ENCODE measurements around the gene IFNK. TPM values are rescaled to one million over a fixed set of nuclear protein-coding genes. Genes with fewer than 3 reads are reported as not detected.
"Not testable (repeated sequence)": the region's sequence is repeated elsewhere in the genome, so short reads cannot be mapped to it uniquely, and the experiment has no call there.

Gene IFNK
- total and polyA plus RNA-seq, 9 donors, result 0.16 to 0.22 TPM; not detected in 7

DNA sequence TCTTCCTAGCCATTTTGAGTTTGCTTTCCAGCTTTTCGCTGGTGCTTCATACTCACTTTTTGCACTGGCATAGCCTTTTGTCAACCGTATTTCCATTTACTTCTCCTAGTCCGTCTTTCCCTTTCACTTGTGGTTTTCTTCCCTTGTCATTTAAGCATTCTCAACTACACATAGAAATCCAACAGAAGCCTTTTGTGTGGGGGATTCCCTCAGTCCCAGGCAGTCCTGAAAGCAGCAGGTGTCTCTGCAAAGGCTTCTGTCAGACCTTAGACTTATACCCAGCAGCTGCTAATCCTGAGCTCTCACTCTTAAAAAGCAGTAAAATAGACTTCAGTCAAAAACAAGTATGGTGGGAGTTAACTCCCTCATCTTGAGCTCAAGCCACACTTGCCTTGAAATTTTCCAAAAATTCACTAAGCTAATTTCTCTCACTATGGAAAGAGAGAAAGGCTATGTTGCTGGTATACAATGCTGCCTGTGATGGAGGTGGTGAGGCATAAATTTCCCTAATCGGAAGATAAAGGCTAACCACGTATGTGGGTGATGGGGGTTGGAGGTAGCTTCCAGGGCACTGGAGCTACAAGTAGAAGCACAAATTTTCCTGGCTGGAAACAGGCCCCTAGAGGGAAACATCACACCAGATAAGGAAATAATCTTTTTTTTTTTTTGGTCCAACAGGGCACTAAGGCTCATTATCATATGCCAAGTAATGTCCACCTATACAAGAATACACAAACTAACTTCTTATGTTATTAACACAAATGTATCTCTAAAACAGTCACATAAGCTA lies 34.8 kb upstream of the IFNK start:
- Histone ChIP-seq H3K4me3 (ENCODE audit: low read length) (no peak overlapping the region), H3K27me3 (ENCODE audit: control insufficient read depth, insufficient read depth, low read length) (no peaks in the 10 kb centered on the region), H3K4me1 (ENCODE audit: control insufficient read depth, insufficient read depth, low read length) (no peaks in the 10 kb centered on the region), H3K36me3 (ENCODE audit: control insufficient read depth, insufficient read depth, low read length) (no peaks in the 10 kb centered on the region), H3K27ac (ENCODE audit: low read length) (peak overlapping the region; percentile 7), H3K9me3 (replicated peaks; ENCODE audit: control insufficient read depth, low read depth, low read length) (no peaks in the 10 kb centered on the region)
- 82% methylated on average over 4 of the region's 5 CpGs for WGBS (ENCODE audit: insufficient coverage)
- peak; percentile 27 for DNase-seq

DNA sequence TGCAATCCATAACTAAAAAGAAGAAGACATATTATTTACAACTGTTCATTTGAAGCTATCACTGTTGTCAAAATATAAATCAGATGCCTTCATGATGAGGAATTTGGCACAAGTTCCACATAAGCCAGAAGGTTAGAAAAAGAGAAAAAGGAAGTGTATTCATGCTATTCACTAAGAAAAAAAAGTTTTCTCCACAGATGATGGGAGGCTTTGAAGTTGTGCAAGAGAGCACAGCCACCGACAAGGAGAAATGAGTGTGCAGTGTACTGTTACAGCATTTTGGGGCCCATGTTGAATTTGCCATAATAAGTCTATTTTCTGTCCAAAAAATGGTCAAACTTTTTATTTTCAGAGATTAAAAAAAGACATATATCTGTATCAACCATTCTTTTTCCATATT lies 32.9 kb upstream of the IFNK start:
- no CpG with 5 or more reads among the region's 1 CpG for WGBS (ENCODE audit: insufficient coverage)
- Histone ChIP-seq H3K36me3 (ENCODE audit: control insufficient read depth, insufficient read depth, low read length) (no peaks in the 10 kb centered on the region), H3K4me1 (ENCODE audit: control insufficient read depth, insufficient read depth, low read length) (no peaks in the 10 kb centered on the region), H3K9me3 (replicated peaks; ENCODE audit: control insufficient read depth, low read depth, low read length) (no peaks in the 10 kb centered on the region), H3K27ac (ENCODE audit: low read length) (no peak overlapping the region), H3K27me3 (ENCODE audit: control insufficient read depth, insufficient read depth, low read length) (no peaks in the 10 kb centered on the region), H3K4me3 (ENCODE audit: low read length) (no peak overlapping the region)
- DNase-seq, result peak; percentile 39

DNA sequence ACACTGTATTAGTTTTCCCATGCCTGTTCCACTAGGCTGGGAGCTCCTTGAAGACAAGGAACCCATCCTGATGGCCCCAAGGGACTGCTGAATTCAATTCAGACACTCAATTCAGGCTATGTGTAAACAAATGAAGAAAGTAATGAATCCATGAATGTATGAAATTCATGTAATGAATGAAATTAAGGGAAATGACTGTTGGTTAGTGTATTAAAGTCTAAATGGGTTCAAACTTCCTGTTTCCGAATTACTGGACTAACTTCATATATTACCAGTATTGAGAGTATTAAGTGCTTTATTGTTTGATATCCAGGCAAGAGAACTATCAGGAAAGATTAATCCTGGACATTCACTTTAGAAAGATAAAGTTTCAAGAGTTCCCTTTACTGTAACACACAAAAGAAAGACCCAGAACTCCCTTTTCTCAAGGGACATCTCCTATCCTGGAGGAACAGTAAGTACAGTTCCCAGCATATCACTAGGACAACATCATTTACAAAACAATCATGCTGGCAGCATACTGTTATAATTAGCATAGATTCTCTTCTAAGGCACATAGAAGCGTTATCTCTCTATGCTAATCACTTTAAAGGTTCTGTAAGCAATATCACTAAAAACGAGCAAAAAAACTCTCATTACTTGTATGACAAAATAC lies 28.5 kb upstream of the IFNK start:
- Histone ChIP-seq H3K9me3 (replicated peaks; ENCODE audit: control insufficient read depth, low read depth, low read length) (no peaks in the 10 kb centered on the region), H3K4me3 (ENCODE audit: low read length) (no peak overlapping the region), H3K36me3 (ENCODE audit: control insufficient read depth, insufficient read depth, low read length) (no peaks in the 10 kb centered on the region), H3K27me3 (ENCODE audit: control insufficient read depth, insufficient read depth, low read length) (no peaks in the 10 kb centered on the region), H3K4me1 (ENCODE audit: control insufficient read depth, insufficient read depth, low read length) (no peaks in the 10 kb centered on the region), H3K27ac (ENCODE audit: low read length) (no peak overlapping the region)
- DNase-seq, result no peak
- no CpG with 5 or more reads among the region's 3 CpGs for WGBS (ENCODE audit: insufficient coverage)

DNA sequence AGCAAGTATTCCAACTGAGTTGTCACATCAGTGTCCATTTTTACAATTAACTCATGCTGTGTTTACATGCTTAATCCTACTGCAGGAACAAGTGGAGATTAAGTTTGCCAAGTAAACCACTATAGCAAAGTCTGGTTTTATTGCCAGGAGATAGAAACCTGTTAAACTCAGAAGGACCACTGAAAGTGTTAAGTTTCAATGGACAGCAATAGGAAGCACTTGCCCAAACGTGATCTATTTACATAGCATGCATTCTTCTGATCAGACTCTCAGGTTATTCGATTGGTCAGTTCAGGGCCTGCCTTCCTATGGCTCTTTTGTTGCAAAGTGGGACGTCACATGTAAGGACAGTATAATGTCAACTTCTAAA lies 28.0 kb upstream of the IFNK start:
- Histone ChIP-seq H3K9me3 (replicated peaks; ENCODE audit: control insufficient read depth, low read depth, low read length) (no peaks in the 10 kb centered on the region), H3K36me3 (ENCODE audit: control insufficient read depth, insufficient read depth, low read length) (no peaks in the 10 kb centered on the region), H3K4me1 (ENCODE audit: control insufficient read depth, insufficient read depth, low read length) (no peaks in the 10 kb centered on the region), H3K27me3 (ENCODE audit: control insufficient read depth, insufficient read depth, low read length) (no peaks in the 10 kb centered on the region), H3K27ac (ENCODE audit: low read length) (no peak overlapping the region), H3K4me3 (ENCODE audit: low read length) (no peak overlapping the region)
- DNase-seq, result no peak
- WGBS (ENCODE audit: insufficient coverage), result 33% methylated on average over 1 of the region's 3 CpGs

DNA sequence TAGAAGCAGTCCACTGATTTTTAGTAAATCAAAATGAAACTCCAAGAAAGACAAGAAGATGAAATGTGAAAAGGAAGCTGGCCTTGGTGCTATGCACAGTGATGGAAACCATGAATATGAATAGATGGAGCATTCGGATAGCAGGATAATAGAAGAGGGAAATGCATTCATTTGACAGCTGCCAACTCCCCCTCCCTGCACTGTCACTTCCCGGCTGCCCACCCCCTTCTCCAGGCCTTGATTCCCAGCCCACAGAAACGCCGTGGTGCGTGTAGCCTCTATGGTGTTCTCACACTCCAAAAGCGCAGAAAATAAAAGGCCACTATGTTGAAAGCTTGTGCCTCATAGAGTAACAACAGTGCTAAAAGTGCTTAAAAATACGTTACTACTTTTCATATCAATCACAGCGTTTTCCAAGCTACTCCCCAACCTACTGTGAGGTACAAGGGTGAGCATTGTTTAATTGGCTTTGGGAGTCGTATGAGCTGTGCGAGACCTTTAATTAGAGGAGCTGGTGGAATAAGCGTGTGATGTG lies 26.1 kb upstream of the IFNK start:
- WGBS (ENCODE audit: insufficient coverage), result 60% methylated on average over 7 of the region's 11 CpGs
- no peaks in the 10 kb centered on the region for H3K36me3 ChIP-seq (ENCODE audit: control insufficient read depth, insufficient read depth, low read length)
- H3K4me1 ChIP-seq (ENCODE audit: control insufficient read depth, insufficient read depth, low read length), result no peaks in the 10 kb centered on the region
- no peaks in the 10 kb centered on the region for H3K27me3 ChIP-seq (ENCODE audit: control insufficient read depth, insufficient read depth, low read length)
- H3K9me3 ChIP-seq (replicated peaks; ENCODE audit: control insufficient read depth, low read depth, low read length), result no peaks in the 10 kb centered on the region
- H3K27ac ChIP-seq (ENCODE audit: low read length), result no peak overlapping the region
- DNase-seq, result peak; percentile 13
- H3K4me3 ChIP-seq (ENCODE audit: low read length), result no peak overlapping the region

DNA sequence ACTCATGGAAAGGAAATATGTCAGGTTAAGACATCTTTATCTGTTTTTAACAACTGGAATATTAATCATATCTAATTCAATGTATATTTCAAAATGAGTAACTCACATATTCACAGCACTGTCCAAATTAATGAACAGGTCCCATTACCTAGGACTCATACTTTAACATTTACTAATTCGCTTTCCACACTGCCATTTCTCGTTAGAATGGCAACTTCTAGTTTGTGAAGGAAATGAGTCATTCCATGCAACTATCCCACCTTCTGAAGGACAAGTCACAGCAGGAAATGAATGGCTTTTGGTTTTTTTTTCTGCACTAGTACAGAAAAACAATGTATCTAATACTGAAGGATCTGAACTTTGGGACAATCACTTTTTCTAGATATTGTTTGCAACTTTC lies 24.6 kb upstream of the IFNK start:
- WGBS (ENCODE audit: insufficient coverage), result no CpG with 5 or more reads among the region's 2 CpGs
- Histone ChIP-seq H3K27me3 (ENCODE audit: control insufficient read depth, insufficient read depth, low read length) (no peaks in the 10 kb centered on the region), H3K36me3 (ENCODE audit: control insufficient read depth, insufficient read depth, low read length) (no peaks in the 10 kb centered on the region), H3K4me1 (ENCODE audit: control insufficient read depth, insufficient read depth, low read length) (no peaks in the 10 kb centered on the region), H3K4me3 (ENCODE audit: low read length) (no peak overlapping the region), H3K27ac (ENCODE audit: low read length) (no peak overlapping the region), H3K9me3 (replicated peaks; ENCODE audit: control insufficient read depth, low read depth, low read length) (no peaks in the 10 kb centered on the region)
- peak; percentile 14 for DNase-seq

DNA sequence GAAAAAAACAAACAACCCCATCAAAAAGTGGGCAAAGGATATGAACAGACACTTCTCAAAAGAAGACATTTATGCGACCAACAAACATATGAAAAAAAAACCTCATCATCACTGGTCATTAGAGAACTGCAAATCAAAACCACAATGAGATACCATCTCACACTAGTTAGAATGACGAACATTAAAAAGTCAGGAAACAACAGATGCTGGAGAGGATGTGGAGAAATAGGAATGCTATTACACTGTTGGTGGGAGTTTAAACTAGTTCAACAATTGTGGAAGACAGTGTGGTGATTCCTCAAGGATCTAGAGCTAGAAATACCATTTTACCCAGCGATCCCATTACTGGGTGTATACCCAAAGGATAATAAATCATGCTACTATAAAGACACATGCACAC lies 23.2 kb upstream of the IFNK start:
- H3K4me1 ChIP-seq (ENCODE audit: control insufficient read depth, insufficient read depth, low read length); H3K36me3 ChIP-seq (ENCODE audit: control insufficient read depth, insufficient read depth, low read length); H3K4me3 ChIP-seq (ENCODE audit: low read length); H3K27ac ChIP-seq (ENCODE audit: low read length); DNase-seq; H3K9me3 ChIP-seq (replicated peaks; ENCODE audit: control insufficient read depth, low read depth, low read length); H3K27me3 ChIP-seq (ENCODE audit: control insufficient read depth, insufficient read depth, low read length): not testable (repeated sequence)
- WGBS (ENCODE audit: insufficient coverage), result no CpG with 5 or more reads among the region's 3 CpGs

DNA sequence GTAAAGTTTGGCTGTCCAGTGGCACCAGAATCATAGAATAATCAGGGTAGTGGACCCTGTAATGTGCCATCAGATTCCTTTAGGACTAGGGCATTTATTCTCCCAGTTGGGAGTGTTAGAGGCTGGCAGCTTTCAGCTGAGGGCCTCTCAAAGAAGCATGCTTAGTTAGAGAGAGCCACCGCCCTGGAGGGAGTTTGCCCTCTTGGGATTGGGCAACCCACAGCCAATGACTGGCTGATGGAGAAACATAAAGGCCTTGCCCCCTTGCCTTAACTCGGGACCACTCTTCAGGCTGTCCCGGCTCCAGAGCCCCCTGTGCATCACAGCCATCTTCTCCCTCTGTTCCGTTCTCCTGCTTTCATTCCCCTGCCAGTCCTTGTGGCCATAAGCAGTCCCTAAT lies 20.5 kb upstream of the IFNK start:
- WGBS (ENCODE audit: insufficient coverage), result 65% methylated on average over 4 of the region's 4 CpGs
- H3K27ac ChIP-seq (ENCODE audit: low read length), result no peak overlapping the region
- no peak for DNase-seq
- no peak overlapping the region for H3K4me3 ChIP-seq (ENCODE audit: low read length)
- no peaks in the 10 kb centered on the region for H3K4me1 ChIP-seq (ENCODE audit: control insufficient read depth, insufficient read depth, low read length)
- no peaks in the 10 kb centered on the region for H3K36me3 ChIP-seq (ENCODE audit: control insufficient read depth, insufficient read depth, low read length)
- no peaks in the 10 kb centered on the region for H3K27me3 ChIP-seq (ENCODE audit: control insufficient read depth, insufficient read depth, low read length)
- peaks cover 5% of the 10 kb centered on the region for H3K9me3 ChIP-seq (replicated peaks; ENCODE audit: control insufficient read depth, low read depth, low read length)

DNA sequence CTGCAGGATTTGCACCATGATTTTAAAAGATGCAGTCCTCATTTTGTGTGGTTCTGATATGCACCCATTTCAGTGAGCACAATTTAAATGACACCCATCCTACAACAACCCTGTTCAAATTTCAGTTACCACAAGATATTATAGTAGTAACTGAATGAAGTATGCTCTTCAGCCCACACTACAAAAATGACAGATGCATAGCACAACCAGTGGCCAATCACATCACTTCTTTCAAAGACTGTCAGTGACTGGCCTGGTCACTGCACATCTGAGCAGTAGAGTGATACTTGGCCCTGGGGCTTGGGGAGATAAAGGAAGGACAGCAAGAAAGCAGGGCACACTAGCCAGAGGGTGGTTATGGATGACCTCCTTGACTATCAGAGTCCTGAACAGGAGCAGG lies 19.8 kb upstream of the IFNK start:
- DNase-seq, result no peak
- Histone ChIP-seq H3K4me3 (ENCODE audit: low read length) (no peak overlapping the region), H3K27me3 (ENCODE audit: control insufficient read depth, insufficient read depth, low read length) (no peaks in the 10 kb centered on the region), H3K4me1 (ENCODE audit: control insufficient read depth, insufficient read depth, low read length) (no peaks in the 10 kb centered on the region), H3K27ac (ENCODE audit: low read length) (no peak overlapping the region), H3K36me3 (ENCODE audit: control insufficient read depth, insufficient read depth, low read length) (no peaks in the 10 kb centered on the region), H3K9me3 (replicated peaks; ENCODE audit: control insufficient read depth, low read depth, low read length) (peaks cover 5% of the 10 kb centered on the region)

DNA sequence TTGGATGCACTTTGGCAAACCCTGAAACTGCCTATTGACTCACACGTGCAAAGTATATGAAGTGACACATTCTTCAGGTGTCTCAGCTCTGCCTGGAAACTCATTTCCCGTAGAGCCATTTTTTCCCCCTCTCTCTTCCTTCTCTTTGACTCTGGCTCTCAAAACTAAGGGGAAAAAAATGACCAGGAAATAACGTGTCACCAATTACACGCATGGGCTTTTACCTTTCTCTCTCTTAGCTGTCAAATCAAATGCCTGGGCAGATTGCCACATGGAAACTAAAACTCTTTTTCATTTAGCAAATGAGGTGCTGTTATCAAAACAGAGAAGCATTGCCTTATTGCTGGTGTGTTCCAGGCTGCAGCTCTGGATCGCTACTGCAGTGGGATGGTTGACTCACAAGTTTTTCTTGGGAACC lies 18.3 kb upstream of the IFNK start:
- no peak overlapping the region for H3K27ac ChIP-seq (ENCODE audit: low read length)
- peaks cover 5% of the 10 kb centered on the region for H3K9me3 ChIP-seq (replicated peaks; ENCODE audit: control insufficient read depth, low read depth, low read length)
- no peaks in the 10 kb centered on the region for H3K27me3 ChIP-seq (ENCODE audit: control insufficient read depth, insufficient read depth, low read length)
- H3K4me3 ChIP-seq (ENCODE audit: low read length), result no peak overlapping the region
- no peaks in the 10 kb centered on the region for H3K4me1 ChIP-seq (ENCODE audit: control insufficient read depth, insufficient read depth, low read length)
- WGBS (ENCODE audit: insufficient coverage), result 59% methylated on average over 3 of the region's 5 CpGs
- DNase-seq, result no peak
- H3K36me3 ChIP-seq (ENCODE audit: control insufficient read depth, insufficient read depth, low read length), result no peaks in the 10 kb centered on the region
